Esophagus muscularis mucosa (tissue), 4 donors: Measurements from ENCODE around the gene PDE1A. TPM values are rescaled to one million over a fixed set of nuclear protein-coding genes. Genes with fewer than 3 reads are reported as not detected.

ENCODE experiments used
- DNase-seq: peaks from one replicate; pipeline ENCODE4 v3.0.0-alpha.2; 2017; ENCODE audit errors: extremely low spot score
- H3K27ac ChIP-seq, 4 donors: fragments of 200-600 bp; sonication (generic); replicated peaks in 1 of 4; 1 replicate in 3 of 4; 2 replicates in 1 of 4; pipeline ENCODE4 v1.5.1; 2016 to 2019; ENCODE audit warnings: mild to moderate bottlenecking in 1 of 4
- H3K27me3 ChIP-seq, 4 donors: fragments of 200-600 bp; sonication (generic); one replicate each; pipeline versions ENCODE4 v1.5.1 to v1.6.0; 2016 to 2019
- H3K36me3 ChIP-seq, 4 donors: fragments of 200-600 bp; sonication (generic); one replicate each; pipeline ENCODE4 v1.5.1; 2016 to 2019
- H3K4me1 ChIP-seq, 4 donors: fragments of 200-600 bp; sonication (generic); one replicate each; pipeline ENCODE4 v1.5.1; 2016 to 2019
- H3K4me3 ChIP-seq, 4 donors: fragments of 200-600 bp; sonication (generic); 1 replicate in 2 of 4; 2 replicates in 2 of 4; pipeline ENCODE4 v1.5.1; 2016 to 2019; ENCODE audit warnings: mild to moderate bottlenecking in 4 of 4, moderate library complexity in 1 of 4
- H3K9me3 ChIP-seq, 4 donors: fragments of 200-600 bp; sonication (generic); 1 replicate in 3 of 4; 2 replicates in 1 of 4; pipeline ENCODE4 v1.5.1; 2016 to 2019
- EP300 ChIP-seq: sonication (generic); formaldehyde crosslinking; IDR thresholded peaks from one replicate; pipeline ENCODE4 v1.6.1; 2017; ENCODE audit warnings: antibody characterized with exemption
- POLR2A ChIP-seq: fragments of 450-650 bp; IDR thresholded peaks from one replicate; pipeline ENCODE4 v1.6.1; 2017; ENCODE audit warnings: antibody characterized with exemption, moderate library complexity, mild to moderate bottlenecking, low read depth
- POLR2AphosphoS5 ChIP-seq, 2 donors: sonication (generic); formaldehyde crosslinking; IDR thresholded peaks; one replicate each; pipeline ENCODE4 v1.6.1; 2017; ENCODE audit warnings: antibody characterized with exemption in 2 of 2
- WGBS: methylation state at CpG from one replicate; pipeline ENCODE4 v1.1.5; 2018; 5-methylcytosine and 5-hydroxymethylcytosine counted together
- intact Hi-C: fragments of 100-400 bp; cut with DNase I; formaldehyde crosslinking; loops from one replicate; pipeline ENCODE4 v1.15.1; 2023
- total RNA-seq, 4 donors: library from RNA; depleted of rRNA; stranded (reverse); fragments of >200 nt; gene quantifications; one replicate each; pipeline versions ENCODE4 v1.1.0 to v1.2.1, GENCODE V29; 2016
- TF ChIP-seq, protein P1 (sequence below), 3 experiments: fragments of 200-600 bp in 2 of 3; fragments of 450-650 bp in 1 of 3; sonication (generic) in 2 of 3; IDR thresholded peaks; one replicate each; pipeline ENCODE4 v1.5.1; 2017 to 2019; ENCODE audit warnings: antibody characterized with exemption in 3 of 3, mild to moderate bottlenecking in 2 of 3, moderate library complexity in 1 of 3

PDE1A gene
- total RNA-seq, 4 donors from 2014 or later, result 10.2 to 13.6 (median 10.9) TPM

DNA sequence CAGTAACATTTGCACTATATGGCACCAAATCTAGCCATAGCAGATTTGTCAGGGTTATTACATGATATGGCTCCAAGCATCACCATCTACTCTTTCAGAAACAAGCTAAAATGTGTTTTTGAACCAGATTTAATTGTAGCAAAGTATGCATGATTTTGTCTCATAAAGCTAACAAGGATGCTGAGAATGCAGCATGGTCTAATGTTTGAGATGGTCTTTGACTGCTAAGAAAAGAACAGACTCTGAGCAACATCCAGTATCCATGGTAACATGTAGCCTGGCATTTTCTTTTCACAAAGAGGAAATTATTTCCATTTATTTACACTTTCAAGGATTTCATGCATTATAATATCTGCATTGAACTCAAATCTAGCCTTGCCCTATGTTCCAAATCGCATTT is 206.5 kb downstream of the PDE1A start:
- no peaks in the 10 kb centered on the region for H3K36me3 ChIP-seq
- H3K27me3 ChIP-seq, result no peaks in the 10 kb centered on the region
- no peak overlapping the region for H3K27ac ChIP-seq
- no peak for DNase-seq
- intact Hi-C loops, result no loop called here
- no peak overlapping the region for H3K4me3 ChIP-seq
- no peaks in the 10 kb centered on the region for H3K4me1 ChIP-seq
- H3K9me3 ChIP-seq, result no peaks in the 10 kb centered on the region
- 84% methylated on average over 1 of the region's 1 CpG for WGBS
- TF ChIP-seq POLR2AphosphoS5 (IDR thresholded peaks at IDR 0.05) (no peak), EP300 (no peak), POLR2A (no peak)
- TF ChIP-seq, protein P1, sequence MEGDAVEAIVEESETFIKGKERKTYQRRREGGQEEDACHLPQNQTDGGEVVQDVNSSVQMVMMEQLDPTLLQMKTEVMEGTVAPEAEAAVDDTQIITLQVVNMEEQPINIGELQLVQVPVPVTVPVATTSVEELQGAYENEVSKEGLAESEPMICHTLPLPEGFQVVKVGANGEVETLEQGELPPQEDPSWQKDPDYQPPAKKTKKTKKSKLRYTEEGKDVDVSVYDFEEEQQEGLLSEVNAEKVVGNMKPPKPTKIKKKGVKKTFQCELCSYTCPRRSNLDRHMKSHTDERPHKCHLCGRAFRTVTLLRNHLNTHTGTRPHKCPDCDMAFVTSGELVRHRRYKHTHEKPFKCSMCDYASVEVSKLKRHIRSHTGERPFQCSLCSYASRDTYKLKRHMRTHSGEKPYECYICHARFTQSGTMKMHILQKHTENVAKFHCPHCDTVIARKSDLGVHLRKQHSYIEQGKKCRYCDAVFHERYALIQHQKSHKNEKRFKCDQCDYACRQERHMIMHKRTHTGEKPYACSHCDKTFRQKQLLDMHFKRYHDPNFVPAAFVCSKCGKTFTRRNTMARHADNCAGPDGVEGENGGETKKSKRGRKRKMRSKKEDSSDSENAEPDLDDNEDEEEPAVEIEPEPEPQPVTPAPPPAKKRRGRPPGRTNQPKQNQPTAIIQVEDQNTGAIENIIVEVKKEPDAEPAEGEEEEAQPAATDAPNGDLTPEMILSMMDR (IDR thresholded peaks at IDR 0.05), result no peak

- TF ChIP-seq POLR2AphosphoS5 (IDR thresholded peaks at IDR 0.05) (no peak), POLR2A (no peak), EP300 (no peak)
- TF ChIP-seq, protein P1 (IDR thresholded peaks at IDR 0.05), result no peak
- no peak for DNase-seq
- intact Hi-C loops, result no loop called here
These were observed 216.2 kb downstream of the PDE1A start for GRCh38 chr2:182210669-182211068.

GRCh38 chr2:182208421-182208820 is 218.4 kb downstream of the PDE1A start:
- Histone ChIP-seq H3K27me3 (no peaks in the 10 kb centered on the region), H3K36me3 (no peaks in the 10 kb centered on the region), H3K4me1 (no peaks in the 10 kb centered on the region), H3K4me3 (no peak overlapping the region), H3K9me3 (no peaks in the 10 kb centered on the region), H3K27ac (no peak overlapping the region)
- DNase-seq, result no peak
- no peak for TF ChIP-seq POLR2A
- TF ChIP-seq POLR2AphosphoS5 (IDR thresholded peaks at IDR 0.05), result no peak
- TF ChIP-seq EP300, result no peak
- TF ChIP-seq, protein P1 (IDR thresholded peaks at IDR 0.05), result no peak
- 79% methylated on average over 4 of the region's 4 CpGs for WGBS
- intact Hi-C loops, result no loop called here

More at GRCh38 chr2:182210669-182211068, 216.2 kb downstream of the PDE1A start:
- no peaks in the 10 kb centered on the region for H3K36me3 ChIP-seq
- no peak overlapping the region for H3K4me3 ChIP-seq
- no peaks in the 10 kb centered on the region for H3K27me3 ChIP-seq
- no peaks in the 10 kb centered on the region for H3K9me3 ChIP-seq
- no peak overlapping the region for H3K27ac ChIP-seq
- no peaks in the 10 kb centered on the region for H3K4me1 ChIP-seq

DNA sequence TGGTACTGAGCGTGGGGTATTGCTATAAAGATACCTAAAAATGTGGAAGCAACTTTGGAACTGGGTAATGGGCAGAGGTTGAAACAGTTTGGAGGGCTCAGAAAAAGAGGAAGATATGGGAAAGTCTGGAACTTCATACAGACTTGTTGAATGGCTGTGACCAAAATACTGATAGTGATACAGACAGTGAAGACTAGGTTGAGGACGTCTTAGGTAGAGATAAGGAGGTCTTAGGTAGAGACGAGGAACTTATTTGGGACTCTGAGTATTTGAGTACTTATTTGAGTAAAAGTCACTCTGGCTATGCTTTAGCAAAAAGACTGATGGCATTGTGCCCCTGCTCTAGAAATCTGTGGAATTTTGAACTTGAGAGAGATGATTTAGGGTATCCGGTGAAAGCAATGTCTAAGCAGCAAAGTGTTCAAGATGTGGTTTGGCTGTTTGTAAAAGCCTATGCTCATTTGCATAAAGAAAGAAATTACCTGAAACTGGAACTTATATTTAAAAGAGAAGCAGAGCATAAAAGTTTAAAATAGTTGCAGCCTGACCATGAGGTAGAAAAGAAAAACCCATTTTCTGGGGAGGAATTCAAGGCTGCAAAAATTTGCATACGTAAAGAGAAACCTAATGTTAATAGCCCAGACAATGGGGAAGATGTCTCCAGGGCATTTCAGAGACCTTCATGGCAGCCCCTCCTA is 219.6 kb downstream of the PDE1A start:
- Histone ChIP-seq H3K9me3 (no peaks in the 10 kb centered on the region), H3K27ac (no peak overlapping the region), H3K27me3 (no peaks in the 10 kb centered on the region), H3K36me3 (no peaks in the 10 kb centered on the region), H3K4me1 (no peaks in the 10 kb centered on the region), H3K4me3 (no peak overlapping the region)
- WGBS, result 93% methylated on average over 5 of the region's 5 CpGs
- intact Hi-C loops, result no loop called here
- DNase-seq, result no peak
- no peak for TF ChIP-seq POLR2A
- no peak for TF ChIP-seq EP300
- no peak for TF ChIP-seq POLR2AphosphoS5 (IDR thresholded peaks at IDR 0.05)
- TF ChIP-seq, protein P1 (IDR thresholded peaks at IDR 0.05), result no peak

DNA sequence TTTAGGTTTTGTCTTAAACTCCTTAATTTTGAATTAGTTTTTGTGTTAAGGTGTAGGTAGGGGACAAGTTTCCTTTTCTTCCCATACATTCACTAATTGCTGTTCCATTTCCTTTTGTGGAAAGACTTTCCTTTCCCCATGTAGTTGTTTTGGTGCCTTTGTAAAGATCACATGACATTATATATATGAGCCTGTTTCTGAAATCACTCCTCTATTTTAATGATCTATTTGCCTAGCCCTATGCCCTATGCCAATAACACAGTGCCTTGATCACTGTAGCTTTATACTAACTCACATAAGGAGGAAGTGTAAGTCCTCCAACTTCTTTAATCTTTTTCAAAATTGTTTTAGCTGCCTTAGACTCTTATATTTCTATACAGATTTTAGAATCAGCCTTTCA is 229.3 kb downstream of the PDE1A start:
- no peak for DNase-seq
- Histone ChIP-seq H3K9me3 (no peaks in the 10 kb centered on the region), H3K27ac (no peak overlapping the region), H3K36me3 (no peaks in the 10 kb centered on the region), H3K27me3 (no peaks in the 10 kb centered on the region), H3K4me3 (no peak overlapping the region), H3K4me1 (no peaks in the 10 kb centered on the region)
- TF ChIP-seq POLR2A (no peak), EP300 (no peak), POLR2AphosphoS5 (IDR thresholded peaks at IDR 0.05) (no peak)
- TF ChIP-seq, protein P1 (IDR thresholded peaks at IDR 0.05), result no peak
- intact Hi-C loops, result no loop called here
